ENCODE data around the gene IGF2BP2.
"Not testable (repeated sequence)": the region's sequence is repeated elsewhere in the genome, so short reads cannot be mapped to it uniquely, and the experiment has no call there.

Gene IGF2BP2

DNA sequence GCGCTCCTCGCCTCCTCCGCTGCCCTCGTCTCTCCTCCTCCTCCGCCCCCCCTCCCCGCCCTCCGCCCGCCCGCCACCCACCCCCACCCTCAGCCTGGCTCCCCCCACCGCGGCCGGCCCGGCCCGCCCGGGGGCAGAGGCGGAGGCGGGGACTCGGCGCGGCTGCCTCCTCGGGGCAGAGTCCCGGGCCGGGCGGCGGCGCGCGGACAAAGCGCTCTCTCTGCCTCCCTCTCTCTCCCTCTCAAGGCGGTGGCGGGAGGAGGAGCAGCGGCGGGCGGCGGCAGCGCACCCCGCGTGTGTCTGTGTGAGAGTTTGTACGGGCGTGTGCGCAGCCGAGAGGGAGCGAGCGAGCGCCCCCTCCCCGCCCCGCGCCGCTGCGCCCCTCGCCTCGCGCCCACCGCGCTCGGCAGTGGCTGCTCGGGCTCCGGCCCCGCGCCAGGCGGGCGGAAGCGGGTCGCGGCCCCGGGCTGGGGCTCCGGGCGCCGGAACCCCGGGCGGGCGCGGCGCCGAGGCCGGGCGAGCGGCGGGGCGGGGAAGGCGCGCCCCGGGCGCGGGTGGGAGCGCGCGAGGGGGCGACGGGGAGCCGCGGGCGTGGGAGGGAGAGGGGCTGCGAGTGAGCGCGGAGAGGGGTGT, at the start of gene IGF2BP2:
Gene IGF2BP2 (minus strand): TSS at position 37 of the 633 bp plus-strand sequence. CDS start 82 bp downstream, outside the sequence.
- DNase-seq = peak; percentile 57

DNA sequence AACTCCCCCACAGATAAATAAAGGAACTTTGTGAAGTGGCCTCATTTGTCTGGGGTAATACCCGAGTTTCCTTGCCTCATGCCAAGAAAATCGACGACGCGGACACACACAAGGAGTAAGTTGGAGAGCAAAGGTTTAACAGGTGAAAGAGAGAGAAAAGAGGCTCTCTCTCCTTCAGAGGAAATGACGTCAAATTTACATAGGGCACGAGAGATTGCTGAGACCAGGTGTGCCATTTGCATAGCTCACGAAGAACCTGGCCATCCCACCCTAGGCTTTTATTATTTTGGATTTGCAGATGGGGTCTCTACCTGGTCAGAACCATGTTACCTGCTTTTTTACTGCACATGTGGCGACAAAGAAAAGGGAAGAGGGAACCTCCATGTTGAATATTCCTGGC, 49.3 kb upstream of the IGF2BP2 start:
- no peak for DNase-seq

DNA sequence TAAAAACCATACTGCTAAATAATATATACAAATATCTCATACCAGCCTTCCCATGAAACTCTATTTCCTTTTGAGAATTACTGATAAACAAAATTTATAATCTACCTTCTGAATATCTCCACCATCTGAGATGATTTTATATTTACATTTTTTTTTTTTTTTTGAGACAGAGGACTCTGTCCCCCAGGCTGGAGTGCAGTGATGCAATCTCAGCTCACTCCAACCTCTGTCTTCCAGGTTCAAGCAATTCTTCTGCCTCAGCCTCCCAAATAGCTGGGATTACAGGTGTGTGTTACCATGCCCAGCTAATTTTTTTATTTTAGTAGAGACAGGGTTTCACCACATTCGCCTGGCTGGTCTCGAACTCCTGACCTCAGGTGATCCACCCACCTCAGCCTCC, 42.8 kb upstream of the IGF2BP2 start:
- DNase-seq = no peak

GRCh38 chr3:185866995-185867394, 42.2 kb upstream of the IGF2BP2 start:
- no peak for DNase-seq

DNA sequence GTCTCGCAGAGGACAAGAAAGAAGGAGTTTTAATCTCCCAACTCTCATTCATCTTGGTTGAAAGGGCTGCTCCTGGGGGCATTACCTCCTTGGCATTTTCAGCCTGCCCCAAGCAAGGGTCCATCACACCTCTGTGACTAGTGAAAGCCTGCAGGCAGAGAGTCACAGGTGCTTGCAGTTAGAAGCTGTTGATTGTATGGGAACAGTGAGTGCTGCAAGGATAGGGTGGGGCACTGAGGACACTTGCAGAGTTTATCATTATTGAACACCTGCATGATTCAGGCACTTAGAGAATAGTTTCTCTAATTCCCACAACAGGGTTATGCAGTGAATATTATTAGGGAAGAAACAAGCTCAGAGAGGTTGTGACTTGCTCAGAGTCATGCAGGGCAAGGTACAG, 41.7 kb upstream of the IGF2BP2 start:
- no peak for DNase-seq

- DNase-seq = no peak
Measured at GRCh38 chr3:185865247-185865646, 40.4 kb upstream of the IGF2BP2 start.

GRCh38 chr3:185864767-185865166, 39.9 kb upstream of the IGF2BP2 start:
- DNase-seq = no peak

DNA sequence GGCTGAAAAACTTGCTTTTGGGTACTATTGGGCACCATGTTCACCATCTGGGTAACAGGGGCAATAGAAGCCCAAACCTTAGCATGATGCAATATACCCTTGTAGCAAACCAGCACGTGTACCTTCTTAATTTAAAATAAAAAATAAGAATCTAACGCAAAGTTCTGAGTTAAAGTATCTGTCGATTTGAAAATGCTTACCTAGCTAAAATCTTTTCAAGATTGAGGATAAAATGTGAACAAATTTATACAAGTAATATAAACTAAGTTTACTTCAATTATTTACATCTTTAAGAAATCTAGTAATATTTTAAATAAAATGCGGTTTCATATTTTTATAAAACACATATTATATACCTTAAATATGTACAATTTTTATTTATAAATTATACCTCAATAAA, 38.1 kb upstream of the IGF2BP2 start:
- DNase-seq = no peak

DNA sequence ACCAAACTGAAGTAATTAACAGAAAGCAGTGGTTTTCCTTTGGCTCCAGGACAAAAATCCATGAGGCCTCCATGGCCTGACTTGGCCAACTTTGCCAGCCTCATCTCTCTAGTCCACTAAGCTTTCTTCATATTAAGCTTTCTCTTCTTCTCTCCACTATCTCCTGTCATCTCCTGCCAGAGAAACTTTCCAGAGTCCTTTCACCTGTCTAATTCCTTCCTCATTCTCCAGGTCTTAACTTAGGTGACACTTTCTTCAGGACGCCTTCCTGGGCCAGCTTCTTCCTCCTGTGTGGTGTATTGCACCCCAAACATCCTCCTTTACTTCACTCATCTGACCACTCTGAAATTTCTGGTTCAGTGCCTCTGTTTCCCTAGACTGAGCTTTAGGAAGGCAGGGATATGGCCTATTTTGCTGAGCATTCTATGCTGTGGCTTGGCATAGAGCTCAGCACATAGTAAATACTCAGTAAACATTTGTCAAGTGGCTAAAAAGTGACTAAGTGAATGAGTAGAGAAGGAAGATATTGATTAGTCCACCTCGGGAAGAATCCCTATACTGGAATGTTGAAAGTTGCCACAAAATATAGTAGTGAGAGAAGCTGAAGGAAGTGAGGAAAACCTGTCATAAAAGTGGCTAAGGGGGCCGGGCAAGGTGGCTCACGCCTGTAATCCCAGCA, 34.6 kb upstream of the IGF2BP2 start:
- DNase-seq = no peak

GRCh38 chr3:185858502-185859225, 33.8 kb upstream of the IGF2BP2 start:
- no peak for DNase-seq

DNA sequence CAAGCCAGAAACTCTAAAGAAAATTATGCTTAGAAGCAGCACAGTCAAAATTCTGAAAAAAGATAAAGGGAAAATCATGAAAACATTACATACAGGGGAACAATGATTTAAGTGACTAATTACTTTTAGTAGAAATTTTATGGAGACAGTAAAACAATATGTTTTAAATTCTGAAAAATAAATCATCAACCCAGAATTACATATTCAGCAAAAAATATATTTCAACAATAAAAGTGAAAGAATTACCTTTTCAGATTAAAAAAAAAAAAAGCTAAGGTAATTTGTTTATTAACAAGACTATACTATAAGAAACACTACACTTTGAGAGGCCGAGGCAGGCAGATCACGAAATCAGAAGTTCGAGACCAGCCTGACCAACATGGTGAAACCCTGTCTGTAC, 32.4 kb upstream of the IGF2BP2 start:
- no peak for DNase-seq

DNA sequence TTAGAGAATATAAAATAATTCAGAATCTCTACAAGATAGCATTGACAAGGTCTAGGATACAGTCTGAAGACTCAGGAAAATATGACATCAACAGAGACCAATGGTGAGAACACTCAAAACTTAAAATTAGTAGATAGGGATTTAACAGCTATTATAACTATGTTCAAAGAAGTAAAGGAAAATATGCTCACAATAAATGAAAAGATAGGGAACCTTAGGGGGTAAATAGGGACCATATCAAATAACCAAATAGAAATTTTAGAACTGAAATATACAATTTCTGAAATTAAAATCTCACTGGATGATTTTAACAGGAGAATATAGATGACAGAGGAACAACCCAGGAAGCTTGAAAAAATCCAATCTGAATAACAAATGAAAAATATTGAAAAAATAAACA, 31.8 kb upstream of the IGF2BP2 start:
- DNase-seq = no peak

- DNase-seq = not testable (repeated sequence)
Measured at GRCh38 chr3:185853771-185854170, 28.9 kb upstream of the IGF2BP2 start.

GRCh38 chr3:185852635-185853034, 27.8 kb upstream of the IGF2BP2 start:
- DNase-seq = peak; percentile 7

DNA sequence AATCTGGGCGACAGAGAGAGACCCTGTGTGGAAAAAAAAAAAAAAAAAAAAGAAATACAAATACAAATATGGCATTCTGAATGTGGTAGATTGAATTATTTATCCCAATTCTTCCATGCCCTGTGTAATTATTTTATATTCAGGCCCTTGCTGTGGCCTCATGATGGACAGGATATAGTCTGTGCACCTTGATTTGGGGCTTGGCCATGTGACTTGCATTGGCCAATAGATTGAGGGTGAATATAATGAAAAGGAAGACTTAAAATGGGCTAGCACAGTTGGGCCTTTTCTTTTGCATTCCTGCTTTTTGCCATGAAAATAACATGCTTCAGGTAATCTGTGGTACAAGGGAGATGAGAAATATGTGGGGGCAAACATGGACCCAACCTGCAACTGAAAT, 27.1 kb upstream of the IGF2BP2 start:
- no peak for DNase-seq

- DNase-seq = no peak
Measured at GRCh38 chr3:185851046-185851445, 26.2 kb upstream of the IGF2BP2 start.

DNA sequence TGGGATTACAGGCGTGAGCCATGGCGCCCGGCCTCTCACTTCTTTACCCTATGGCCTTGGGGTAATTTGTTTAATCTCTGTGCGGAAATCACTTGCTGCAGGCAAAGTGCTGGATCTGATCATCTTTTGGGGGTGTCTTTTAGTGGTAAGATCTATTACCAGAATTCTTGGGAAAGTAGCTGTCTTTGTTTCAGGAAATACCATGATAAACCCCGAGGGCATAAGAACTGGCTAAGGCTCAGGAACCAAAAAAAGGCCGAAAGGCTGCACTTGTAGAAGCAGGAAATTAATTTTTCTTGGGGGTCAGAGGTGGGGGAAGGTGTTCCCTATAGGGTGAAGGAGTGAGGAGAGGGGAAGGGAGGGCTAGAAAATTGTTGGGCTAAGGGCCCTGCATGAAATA, 22.7 kb upstream of the IGF2BP2 start:
- DNase-seq = no peak

GRCh38 chr3:185846037-185846436, 21.2 kb upstream of the IGF2BP2 start:
- DNase-seq = no peak

DNA sequence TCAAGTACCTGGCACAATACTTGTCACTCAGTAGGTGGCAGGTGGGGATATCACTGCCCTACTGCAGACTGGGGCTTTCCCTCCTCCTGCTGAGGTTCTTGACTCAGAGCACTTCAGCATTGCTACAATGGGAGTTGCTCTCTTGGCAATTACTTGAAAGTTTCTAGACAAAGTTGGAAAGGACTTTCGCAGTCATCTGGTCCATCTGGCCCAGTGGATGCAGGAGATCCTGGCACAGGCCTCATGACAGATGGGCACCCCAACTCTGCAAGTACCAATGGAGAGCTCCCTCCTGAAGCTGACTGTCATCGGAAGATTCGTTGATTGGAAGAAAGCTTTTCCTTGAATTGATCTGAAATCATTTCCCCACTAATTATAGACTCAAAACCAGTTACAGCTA, 19.2 kb upstream of the IGF2BP2 start:
- no peak for DNase-seq

GRCh38 chr3:185843635-185844034, 18.8 kb upstream of the IGF2BP2 start:
- no peak for DNase-seq

- no peak for DNase-seq
Measured at GRCh38 chr3:185843126-185843525, 18.3 kb upstream of the IGF2BP2 start.

- no peak for DNase-seq
Measured at GRCh38 chr3:185842241-185842640, 17.4 kb upstream of the IGF2BP2 start.

DNA sequence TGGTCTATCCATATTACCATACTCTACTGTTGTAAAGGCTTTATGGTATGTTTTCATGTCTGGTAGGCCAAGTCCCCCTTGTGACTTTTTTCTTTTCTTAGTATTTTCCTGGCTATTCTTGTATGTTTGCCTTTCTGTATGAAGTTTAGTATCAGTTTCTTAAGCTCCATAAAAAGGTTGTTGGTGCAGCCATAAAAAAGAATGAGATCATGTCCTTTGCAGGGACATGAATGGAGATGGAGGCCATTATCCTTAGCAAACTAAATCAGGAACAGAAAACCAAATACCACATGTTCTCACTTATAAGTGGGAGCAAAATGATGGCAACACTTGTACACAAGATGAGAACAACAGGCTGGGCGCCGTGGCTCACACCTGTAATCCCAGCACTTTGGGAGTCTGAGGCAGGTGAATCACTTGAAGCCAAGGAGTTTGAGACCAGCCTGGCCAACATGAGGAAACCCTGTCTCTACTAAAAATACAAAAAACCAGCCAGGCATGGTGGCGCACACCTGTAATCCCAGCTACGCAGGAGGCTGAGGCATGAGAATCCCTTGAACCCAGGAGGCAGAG, 13.7 kb upstream of the IGF2BP2 start:
- not testable (repeated sequence) for DNase-seq

DNA sequence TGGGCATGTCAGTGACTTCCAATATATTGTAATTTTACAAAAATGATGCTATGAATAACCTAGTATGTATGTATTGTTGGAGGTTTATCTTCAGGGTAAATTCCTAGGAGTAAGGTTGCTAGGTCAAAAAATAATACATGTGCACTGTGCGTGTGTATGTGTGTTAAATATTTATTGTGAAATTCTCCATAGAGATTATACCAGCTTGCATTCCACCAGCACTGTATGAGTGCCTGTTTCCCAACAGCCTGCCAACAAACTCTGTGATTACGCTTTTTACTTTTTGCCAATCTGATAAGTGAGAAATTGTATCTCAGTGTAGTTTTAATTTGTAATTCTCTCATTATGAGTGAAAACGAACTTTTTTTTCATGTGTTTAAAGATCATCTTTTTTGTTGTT, 12.6 kb upstream of the IGF2BP2 start:
- no peak for DNase-seq

Measured in GF-D8 (cell line).